B cell (primary cell): ENCODE measurements around the gene SPOCK1. TPM values are rescaled to one million over a fixed set of nuclear protein-coding genes. Genes with fewer than 3 reads are reported as not detected.

Experiments
- ATAC-seq: fragments of 200-7000 bp; cut with Tn5 transposase; one replicate; pipeline ENCODE4 v1.10.0; 2021; ENCODE audit warnings: low read depth, mild to moderate bottlenecking, moderate number of reproducible peaks, moderate library complexity
- CTCF ChIA-PET: fragments of 350-600 bp; sonication (Branson Sonifier 250); formaldehyde crosslinking; loops from one replicate; lab custom pipeline; 2021; ENCODE audit warnings: antibody characterized with exemption, inconsistent platforms; lab: Charles Lee
- POLR2A ChIA-PET: fragments of 350-600 bp; sonication (Branson Sonifier 250); formaldehyde crosslinking; loops from one replicate; lab custom pipeline; 2021; ENCODE audit warnings: antibody characterized with exemption; lab: Charles Lee
- DNase-seq: peaks from one replicate; pipeline ENCODE4 v3.0.0; 2013
- H2AFZ ChIP-seq: 2 replicates; pipeline ENCODE4 v1.6.1; 2012; ENCODE audit warnings: mild to moderate bottlenecking, low read depth, low read length; ENCODE audit not compliant: insufficient read depth, poor library complexity, severe bottlenecking
- H3K27ac ChIP-seq, 2 donors: 1 replicate in 1 of 2; 2 replicates in 1 of 2; pipeline ENCODE4 v1.5.1; 2012 to 2013; ENCODE audit warnings: low read length in 2 of 2, mild to moderate bottlenecking in 2 of 2, moderate library complexity in 1 of 2
- H3K27me3 ChIP-seq, 4 experiments: fragments of 200-600 bp in 1 of 4; sonication (generic) in 1 of 4; replicated peaks in 1 of 4; 1 replicate in 2 of 4; 2 replicates in 2 of 4; pipeline versions ENCODE4 v1.6.1 to v1.7.0; 2013 to 2016; ENCODE audit warnings: low read length in 3 of 4, mild to moderate bottlenecking in 2 of 4, mixed read lengths in 1 of 4, moderate library complexity in 1 of 4; ENCODE audit not compliant: insufficient read depth in 4 of 4, control insufficient read depth in 3 of 4; ENCODE audit errors: control extremely low read depth in 1 of 4
- H3K36me3 ChIP-seq, 2 experiments: replicated peaks in 1 of 2; 1 replicate in 1 of 2; 2 replicates in 1 of 2; pipeline versions ENCODE4 v1.6.1 to v1.7.1; 2013; ENCODE audit warnings: low read length in 1 of 2; ENCODE audit not compliant: insufficient read depth in 2 of 2, control insufficient read depth in 1 of 2; ENCODE audit errors: control extremely low read depth in 1 of 2, extremely low read depth in 1 of 2
- H3K4me1 ChIP-seq, 2 donors: fragments of 200-600 bp in 1 of 2; sonication (generic) in 1 of 2; 1 replicate in 1 of 2; 2 replicates in 1 of 2; pipeline versions ENCODE4 v1.5.1 to v1.6.1; 2013 to 2017; ENCODE audit warnings: low read length in 2 of 2; ENCODE audit not compliant: control insufficient read depth in 2 of 2, insufficient read depth in 2 of 2
- H3K4me2 ChIP-seq: replicated peaks from 2 replicates; pipeline ENCODE3; 2012; ENCODE audit warnings: mild to moderate bottlenecking, low read depth, low read length; ENCODE audit not compliant: poor library complexity, severe bottlenecking
- H3K4me3 ChIP-seq, 5 experiments: fragments of 200-600 bp in 1 of 5; sonication (generic) in 1 of 5; 1 replicate in 3 of 5; 2 replicates in 2 of 5; pipeline versions ENCODE4 v1.5.1 to v1.7.0; 2011 to 2016; ENCODE audit warnings: low read length in 4 of 5, mild to moderate bottlenecking in 4 of 5, low read depth in 2 of 5, control low read depth in 1 of 5, moderate library complexity in 1 of 5; ENCODE audit not compliant: insufficient read depth in 1 of 5; ENCODE audit errors: control extremely low read depth in 1 of 5, extremely low read depth in 1 of 5
- H3K79me2 ChIP-seq: fragments of 200-600 bp; sonication (generic); one replicate; pipeline ENCODE4 v1.6.0; 2016; ENCODE audit warnings: low read length; ENCODE audit not compliant: control insufficient read depth, insufficient read depth
- H3K9ac ChIP-seq: fragments of 200-600 bp; sonication (generic); 2 replicates; pipeline ENCODE4 v1.6.1; 2017; ENCODE audit warnings: mild to moderate bottlenecking, low read length, moderate library complexity
- H3K9me3 ChIP-seq, 3 donors: one replicate each; pipeline versions ENCODE4 v1.6.1 to v1.7.1; 2013; ENCODE audit warnings: low read length in 2 of 3; ENCODE audit not compliant: control insufficient read depth in 2 of 3, insufficient read depth in 1 of 3; ENCODE audit errors: control extremely low read depth in 1 of 3
- H4K20me1 ChIP-seq: 2 replicates; pipeline ENCODE4 v1.6.0; 2012; ENCODE audit warnings: mild to moderate bottlenecking, low read length; ENCODE audit not compliant: insufficient read depth, control insufficient read depth, poor library complexity, severe bottlenecking
- H3K27ac Mint-ChIP-seq: one replicate; pipeline ENCODE4 v1.8.0; 2021; ENCODE audit warnings: mixed read lengths
- H3K27me3 Mint-ChIP-seq: one replicate; pipeline ENCODE4 v1.8.0; 2021; ENCODE audit warnings: mixed read lengths
- H3K4me1 Mint-ChIP-seq: one replicate; pipeline ENCODE4 v1.8.0; 2021; ENCODE audit warnings: mixed read lengths
- H3K4me3 Mint-ChIP-seq: one replicate; pipeline ENCODE4 v1.8.0; 2021; ENCODE audit warnings: mixed read lengths
- H3K9me3 Mint-ChIP-seq: one replicate; pipeline ENCODE4 v1.8.0; 2022; ENCODE audit warnings: mixed read lengths; ENCODE audit not compliant: insufficient read depth
- CTCF ChIP-seq: fragments of 200-600 bp; IDR thresholded peaks from one replicate; pipeline ENCODE4 v1.8.0; 2022; ENCODE audit warnings: antibody characterized with exemption, mild to moderate bottlenecking
- EZH2 ChIP-seq: IDR thresholded peaks from 2 replicates; pipeline ENCODE4 v1.6.1; 2012; ENCODE audit warnings: borderline replicate concordance, low read depth, mild to moderate bottlenecking, moderate library complexity, low read length; ENCODE audit not compliant: insufficient read depth, poor library complexity, severe bottlenecking
- WGBS: methylation state at CpG from one replicate; pipeline ENCODE4 v1.1.5; 2013; ENCODE audit warnings: missing lambda C conversion rate; ENCODE audit not compliant: insufficient coverage; 5-methylcytosine and 5-hydroxymethylcytosine counted together
- intact Hi-C: fragments of 100-400 bp; cut with micrococcal nuclease; formaldehyde crosslinking; loops from one replicate; pipeline ENCODE4 v1.10.0; 2022
- polyA plus RNA-seq: library from polyadenylated mRNA; depleted of rRNA; stranded (reverse); fragments of >200 nt; gene quantifications from 2 replicates; pipeline ENCODE4 v1.2.3, GENCODE V29; 2012
- total RNA-seq, 2 donors: library from RNA; stranded (reverse); fragments of 120-200 nt in 1 of 2; gene quantifications; 1 replicate in 1 of 2; 2 replicates in 1 of 2; pipeline versions ENCODE4 v1.2.3 to v1.2.4, GENCODE V29; 2013 to 2022

SPOCK1 gene
- total and polyA plus RNA-seq, 2 donors (not counting 1 experiment from before 2014, with no cell fraction given) = not detected

GRCh38 chr5:137119321-137119720 lies 379.8 kb downstream of the SPOCK1 start:
- Mint-ChIP-seq H3K9me3 (no peaks in the 10 kb centered on the region), H3K27ac (no peak overlapping the region), H3K4me1 (peaks cover 2% of the 10 kb centered on the region), H3K27me3 (peaks cover 4% of the 10 kb centered on the region), H3K4me3 (no peak overlapping the region)
- ATAC-seq (no peak), DNase-seq (no peak)
- Histone ChIP-seq H2AFZ (no peak overlapping the region), H3K4me2 (no peak overlapping the region), H3K27ac (no peak overlapping the region), H3K27me3 (no peaks in the 10 kb centered on the region), H3K9ac (no peak overlapping the region), H3K4me3 (no peak overlapping the region), H4K20me1 (no peaks in the 10 kb centered on the region), H3K36me3 (no peaks in the 10 kb centered on the region), H3K79me2 (no peaks in the 10 kb centered on the region), H3K9me3 (no peaks in the 10 kb centered on the region), H3K4me1 (no peaks in the 10 kb centered on the region)
- intact Hi-C loops = no loop called here
- TF ChIP-seq CTCF (no peak), EZH2 (no peak)
- 88% methylated on average over 4 of the region's 6 CpGs for WGBS
- POLR2A ChIA-PET = no interaction called here
- CTCF ChIA-PET = no interaction called here

- Histone ChIP-seq H3K36me3 (no peaks in the 10 kb centered on the region), H3K4me3 (no peak overlapping the region), H3K79me2 (no peaks in the 10 kb centered on the region), H3K4me2 (no peak overlapping the region), H3K27ac (no peak overlapping the region), H3K9me3 (no peaks in the 10 kb centered on the region), H3K4me1 (no peaks in the 10 kb centered on the region), H3K27me3 (no peaks in the 10 kb centered on the region), H4K20me1 (no peaks in the 10 kb centered on the region), H3K9ac (no peak overlapping the region), H2AFZ (no peak overlapping the region)
- TF ChIP-seq CTCF = no peak
- ATAC-seq = no peak
- H3K9me3 Mint-ChIP-seq = no peaks in the 10 kb centered on the region
- H3K27ac Mint-ChIP-seq = no peak overlapping the region
- peaks cover 2% of the 10 kb centered on the region for H3K4me1 Mint-ChIP-seq
- no peak for DNase-seq
- H3K27me3 Mint-ChIP-seq = peaks cover 4% of the 10 kb centered on the region
- ChIA-PET CTCF (no interaction called here), POLR2A (no interaction called here)
- H3K4me3 Mint-ChIP-seq = no peak overlapping the region
- intact Hi-C loops = no loop called here
- 84% methylated on average over 4 of the region's 5 CpGs for WGBS
Observed at GRCh38 chr5:137118629-137119028, 380.5 kb downstream of the SPOCK1 start.
